WI38 (cell line): ENCODE measurements around the gene LNPEP.

Experiments used
- H3K4me3 ChIP-seq: 2 replicates; pipeline ENCODE4 v1.5.1; 2011; ENCODE audit warnings: low read depth, mild to moderate bottlenecking, control low read depth, low read length
- TF ChIP-seq, protein P1 (sequence below): IDR thresholded peaks from 2 replicates; pipeline ENCODE4 v1.5.1; 2012; ENCODE audit warnings: low read depth, mild to moderate bottlenecking, control low read depth, low read length

LNPEP gene

GRCh38 chr5:96903300-96903699 is 32.6 kb upstream of the LNPEP start:
- TF ChIP-seq, protein P1, sequence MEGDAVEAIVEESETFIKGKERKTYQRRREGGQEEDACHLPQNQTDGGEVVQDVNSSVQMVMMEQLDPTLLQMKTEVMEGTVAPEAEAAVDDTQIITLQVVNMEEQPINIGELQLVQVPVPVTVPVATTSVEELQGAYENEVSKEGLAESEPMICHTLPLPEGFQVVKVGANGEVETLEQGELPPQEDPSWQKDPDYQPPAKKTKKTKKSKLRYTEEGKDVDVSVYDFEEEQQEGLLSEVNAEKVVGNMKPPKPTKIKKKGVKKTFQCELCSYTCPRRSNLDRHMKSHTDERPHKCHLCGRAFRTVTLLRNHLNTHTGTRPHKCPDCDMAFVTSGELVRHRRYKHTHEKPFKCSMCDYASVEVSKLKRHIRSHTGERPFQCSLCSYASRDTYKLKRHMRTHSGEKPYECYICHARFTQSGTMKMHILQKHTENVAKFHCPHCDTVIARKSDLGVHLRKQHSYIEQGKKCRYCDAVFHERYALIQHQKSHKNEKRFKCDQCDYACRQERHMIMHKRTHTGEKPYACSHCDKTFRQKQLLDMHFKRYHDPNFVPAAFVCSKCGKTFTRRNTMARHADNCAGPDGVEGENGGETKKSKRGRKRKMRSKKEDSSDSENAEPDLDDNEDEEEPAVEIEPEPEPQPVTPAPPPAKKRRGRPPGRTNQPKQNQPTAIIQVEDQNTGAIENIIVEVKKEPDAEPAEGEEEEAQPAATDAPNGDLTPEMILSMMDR, result no peak
- H3K4me3 ChIP-seq, result no peak overlapping the region

GRCh38 chr5:96904054-96904931 is 31.6 kb upstream of the LNPEP start:
- TF ChIP-seq, protein P1, result no peak

GRCh38 chr5:96905864-96906263 is 30.0 kb upstream of the LNPEP start:
- H3K4me3 ChIP-seq, result no peak overlapping the region
- TF ChIP-seq, protein P1, result no peak

More at GRCh38 chr5:96904054-96904931, 31.6 kb upstream of the LNPEP start:
- no peak overlapping the region for H3K4me3 ChIP-seq

DNA sequence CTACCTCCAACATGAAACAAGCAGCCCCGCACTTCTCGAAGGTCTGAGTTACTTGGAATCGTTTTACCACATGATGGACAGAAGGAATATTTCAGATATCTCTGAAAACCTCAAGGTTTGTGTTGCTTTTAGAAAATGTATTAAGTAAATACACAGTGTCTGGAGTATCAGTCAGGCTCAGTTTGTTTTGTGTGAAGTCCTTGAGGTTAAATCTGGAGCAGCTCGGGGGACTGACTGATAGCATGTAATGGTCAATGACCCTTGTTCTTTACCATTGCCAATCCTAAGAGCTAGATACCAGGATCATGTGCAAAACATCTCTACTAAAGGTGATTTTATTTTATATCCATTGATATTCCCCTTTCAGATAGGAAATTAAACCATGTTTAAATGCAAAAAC is 26.9 kb upstream of the LNPEP start:
- TF ChIP-seq, protein P1, result no peak
- no peak overlapping the region for H3K4me3 ChIP-seq

DNA sequence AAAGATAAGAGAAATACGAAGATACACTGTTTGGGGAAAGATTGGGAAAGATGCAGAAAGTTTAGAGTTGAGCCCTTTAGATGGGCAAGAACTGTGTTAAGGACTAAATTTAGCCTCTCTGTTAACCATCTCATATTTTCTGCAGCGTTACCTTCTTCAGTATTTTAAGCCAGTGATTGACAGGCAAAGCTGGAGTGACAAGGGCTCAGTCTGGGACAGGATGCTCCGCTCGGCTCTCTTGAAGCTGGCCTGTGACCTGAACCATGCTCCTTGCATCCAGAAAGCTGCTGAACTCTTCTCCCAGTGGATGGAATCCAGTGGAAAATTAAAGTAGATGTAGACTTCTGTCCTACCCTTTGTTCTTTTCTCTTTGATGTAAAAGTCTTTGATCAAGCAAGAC is 26.4 kb upstream of the LNPEP start:
- no peak overlapping the region for H3K4me3 ChIP-seq
- TF ChIP-seq, protein P1, result no peak

DNA sequence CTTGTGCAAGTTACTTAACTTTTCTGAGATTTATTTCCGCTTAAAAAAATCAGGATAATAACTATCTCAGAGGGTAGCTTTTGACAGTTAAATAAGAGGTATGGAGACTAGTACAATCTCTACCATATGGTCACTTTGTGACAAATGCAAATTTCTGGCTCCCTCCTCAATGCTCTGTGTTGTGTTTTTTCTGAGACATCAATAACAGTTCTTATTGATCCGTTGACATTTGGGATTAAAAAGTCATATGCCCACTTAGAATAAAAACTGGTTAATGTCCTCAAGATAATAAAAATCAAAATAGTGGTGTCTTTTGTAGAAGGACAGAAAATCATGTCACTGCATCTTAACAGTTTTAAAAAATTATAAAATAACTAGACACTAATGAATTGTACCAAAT is 24.7 kb upstream of the LNPEP start:
- no peak overlapping the region for H3K4me3 ChIP-seq
- TF ChIP-seq, protein P1, result no peak

DNA sequence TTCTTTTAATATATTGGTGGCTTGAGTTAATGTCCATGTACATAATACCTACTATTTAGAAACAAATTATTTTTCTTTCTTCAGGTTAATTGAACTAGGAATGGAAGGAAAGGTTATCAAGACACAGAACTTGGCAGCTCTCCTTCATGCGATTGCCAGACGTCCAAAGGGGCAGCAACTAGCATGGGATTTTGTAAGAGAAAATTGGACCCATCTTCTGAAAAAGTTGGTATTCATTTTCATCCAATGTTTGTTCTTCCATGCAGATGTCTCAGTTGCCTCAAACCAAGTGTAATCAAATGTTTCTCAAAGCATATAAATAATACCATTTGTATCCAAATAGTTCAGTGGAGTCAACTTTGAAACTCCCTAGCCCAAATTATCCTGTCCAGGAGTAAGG is 22.6 kb upstream of the LNPEP start:
- TF ChIP-seq, protein P1, result no peak
- H3K4me3 ChIP-seq, result no peak overlapping the region
